GM23338 (cell line): ENCODE data around the gene BRD9. TPM values are rescaled to one million over a fixed set of nuclear protein-coding genes. Genes with fewer than 3 reads are reported as not detected.

ENCODE experiments used
- ATAC-seq: fragments of 200-7000 bp; cut with Tn5 transposase; 3 replicates; pipeline ENCODE4 v1.9.1; 2020
- DNase-seq: peaks from one replicate; pipeline ENCODE4 v3.0.0-alpha.2; 2015; ENCODE audit warnings: low spot score
- H2AFZ ChIP-seq: fragments of 200-600 bp; sonication (generic); 2 replicates; pipeline ENCODE4 v1.8.0; 2016; ENCODE audit warnings: antibody characterized with exemption, mild to moderate bottlenecking, moderate library complexity
- H3F3A ChIP-seq: fragments of 200-600 bp; sonication (generic); replicated peaks from 2 replicates; pipeline ENCODE4 v1.8.0; 2017; ENCODE audit warnings: antibody characterized with exemption, mixed run types, low read depth
- H3K27ac ChIP-seq: fragments of 200-600 bp; sonication (generic); 2 replicates; pipeline ENCODE4 v1.6.1; 2016; ENCODE audit warnings: low read depth
- H3K27me3 ChIP-seq: fragments of 200-600 bp; sonication (generic); 2 replicates; pipeline ENCODE4 v1.8.0; 2016; ENCODE audit warnings: mild to moderate bottlenecking, mixed run types, moderate library complexity; ENCODE audit not compliant: insufficient read depth
- H3K36me3 ChIP-seq: fragments of 200-600 bp; sonication (generic); 2 replicates; pipeline ENCODE4 v1.8.0; 2016; ENCODE audit warnings: mild to moderate bottlenecking; ENCODE audit not compliant: insufficient read depth
- H3K4me1 ChIP-seq: fragments of 200-600 bp; sonication (generic); 2 replicates; pipeline ENCODE4 v1.8.0; 2016; ENCODE audit warnings: mild to moderate bottlenecking, moderate library complexity; ENCODE audit not compliant: insufficient read depth
- H3K4me2 ChIP-seq: fragments of 200-600 bp; sonication (generic); 2 replicates; pipeline ENCODE4 v1.7.1; 2017; ENCODE audit warnings: mixed run types
- H3K4me3 ChIP-seq: fragments of 200-600 bp; sonication (generic); 2 replicates; pipeline ENCODE4 v1.6.1; 2016; ENCODE audit warnings: mixed run types
- H3K79me2 ChIP-seq: fragments of 200-600 bp; sonication (generic); replicated peaks from 2 replicates; pipeline ENCODE4 v1.8.0; 2017; ENCODE audit warnings: mild to moderate bottlenecking; ENCODE audit not compliant: insufficient read depth
- H3K9me2 ChIP-seq: fragments of 200-600 bp; sonication (generic); 2 replicates; pipeline ENCODE4 v1.8.0; 2017; ENCODE audit not compliant: insufficient read depth
- H4K20me1 ChIP-seq: fragments of 200-600 bp; sonication (generic); replicated peaks from 2 replicates; pipeline ENCODE4 v1.8.0; 2017; ENCODE audit warnings: mild to moderate bottlenecking; ENCODE audit not compliant: insufficient read depth
- H3K27ac Mint-ChIP-seq: 2 replicates; pipeline ENCODE4 v1.8.0; 2020; ENCODE audit warnings: inconsistent platforms, mild to moderate bottlenecking, moderate library complexity, mixed read lengths
- H3K27me3 Mint-ChIP-seq: 3 replicates; pipeline ENCODE4 v1.8.0; 2022; ENCODE audit warnings: low read depth, mild to moderate bottlenecking, moderate library complexity, mixed read lengths, inconsistent platforms; ENCODE audit not compliant: insufficient read depth, poor library complexity
- H3K36me3 Mint-ChIP-seq: 3 replicates; pipeline ENCODE4 v1.8.0; 2021; ENCODE audit warnings: low read depth, mild to moderate bottlenecking, inconsistent platforms, moderate library complexity, mixed read lengths
- H3K4me1 Mint-ChIP-seq: 3 replicates; pipeline ENCODE4 v1.8.0; 2020; ENCODE audit warnings: mild to moderate bottlenecking, inconsistent platforms, mixed read lengths
- H3K4me3 Mint-ChIP-seq: 3 replicates; pipeline ENCODE4 v1.8.0; 2021; ENCODE audit warnings: moderate library complexity, mild to moderate bottlenecking, inconsistent platforms, mixed read lengths
- H3K9me3 Mint-ChIP-seq: 3 replicates; pipeline ENCODE4 v1.8.0; 2020; ENCODE audit warnings: moderate library complexity, mild to moderate bottlenecking, inconsistent platforms, mixed read lengths
- CREB1 ChIP-seq: fragments of 250-450 bp; sonication (Bioruptor Pico); IDR thresholded peaks from 2 replicates; pipeline ENCODE4 v1.5.0; 2020; ENCODE audit warnings: low read depth, mild to moderate bottlenecking, moderate library complexity
- CTCF ChIP-seq, 2 experiments: fragments of 200-600 bp in 1 of 2; sonication (generic) in 1 of 2; conservative IDR thresholded peaks; 2 replicates each; pipeline versions ENCODE4 v1.5.1 to v1.6.1; 2016 to 2017; ENCODE audit warnings: antibody characterized with exemption in 2 of 2, low read depth in 2 of 2, mild to moderate bottlenecking in 2 of 2, moderate library complexity in 1 of 2
- EZH2 ChIP-seq: fragments of 200-600 bp; sonication (generic); IDR thresholded peaks from one replicate; pipeline ENCODE4 v1.8.0; 2017; ENCODE audit warnings: antibody characterized with exemption, mild to moderate bottlenecking, low read depth; ENCODE audit not compliant: unreplicated experiment
- EZH2phosphoT487 ChIP-seq: fragments of 200-600 bp; sonication (generic); IDR thresholded peaks from one replicate; pipeline ENCODE4 v1.8.1; 2018; ENCODE audit warnings: antibody characterized with exemption; ENCODE audit not compliant: unreplicated experiment
- JUNB ChIP-seq: IDR thresholded peaks from one replicate; pipeline ENCODE4 v1.6.1; 2016; ENCODE audit warnings: antibody characterized with exemption; ENCODE audit not compliant: unreplicated experiment
- NANOG ChIP-seq: IDR thresholded peaks from 2 replicates; pipeline ENCODE4 v1.6.1; 2016; ENCODE audit warnings: antibody characterized with exemption, borderline replicate concordance
- POLR2AphosphoS5 ChIP-seq: IDR thresholded peaks from 2 replicates; pipeline ENCODE4 v1.6.1; 2016; ENCODE audit warnings: antibody characterized with exemption, low read depth
- STAT1 ChIP-seq: IDR thresholded peaks from one replicate; pipeline ENCODE4 v1.6.1; 2016; ENCODE audit warnings: antibody characterized with exemption; ENCODE audit not compliant: unreplicated experiment
- ZNF331 ChIP-seq: fragments of 250-450 bp; sonication (Bioruptor Pico); IDR thresholded peaks from 2 replicates; pipeline ENCODE4 v1.5.0; 2020; ENCODE audit warnings: low read depth, mild to moderate bottlenecking, moderate library complexity
- polyA plus RNA-seq: library from polyadenylated mRNA; unstranded; fragments of >200 nt; fragmentation: Nextera tagmentation; extraction: Ambion mirVana; gene quantifications from 2 replicates; pipeline ENCODE4 v1.2.1, GENCODE V29; 2016
- total RNA-seq: library from RNA; depleted of rRNA; stranded (reverse); fragments of >200 nt; shearing (Covaris generic); gene quantifications from 2 replicates; pipeline ENCODE4 v1.2.3, GENCODE V29; 2014
- TF ChIP-seq, protein P1 (sequence below): fragments of 250-450 bp; sonication (Bioruptor Pico); IDR thresholded peaks from 2 replicates; pipeline ENCODE4 v1.5.0; 2020; ENCODE audit warnings: mild to moderate bottlenecking, moderate library complexity
- TF ChIP-seq, protein P2 (sequence below): IDR thresholded peaks from 2 replicates; pipeline ENCODE4 v1.6.1; 2016; ENCODE audit warnings: antibody characterized with exemption

The BRD9 gene
- total and polyA plus RNA-seq, 2 experiments from 2014 or later, result 32.9 to 54.7 TPM

DNA sequence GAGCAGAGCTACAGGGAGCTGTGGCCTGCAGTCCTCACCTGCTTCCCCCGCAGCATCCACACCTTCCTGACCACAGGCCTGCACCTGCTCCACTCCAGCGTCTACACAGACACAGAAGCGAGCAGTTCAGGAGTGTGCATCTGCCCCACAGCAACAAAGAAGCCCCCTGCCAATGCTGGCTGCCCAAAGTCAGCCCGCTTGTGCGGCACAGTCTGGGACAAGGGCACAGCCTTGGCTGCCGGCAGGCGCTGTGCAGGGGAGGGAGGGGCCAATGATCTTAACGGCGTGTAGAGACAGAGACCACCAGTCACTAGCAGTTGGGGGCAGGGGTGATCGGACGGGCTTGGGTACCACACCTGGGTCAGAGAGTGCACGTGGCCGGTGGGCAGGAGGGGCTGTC, 6.6 kb downstream of the BRD9 start:
- no peaks in the 10 kb centered on the region for H3K27me3 ChIP-seq
- DNase-seq (no peak), ATAC-seq (no peak)
- no peak overlapping the region for H3K4me2 ChIP-seq
- TF ChIP-seq CREB1 (CRISPR knock-in tag) (no peak), EZH2 (no peak), EZH2phosphoT487 (no peak), JUNB (no peak), STAT1 (no peak), CTCF (conservative IDR thresholded peaks at IDR 0.05; ENCODE audit: low read depth in 2 of 2) (no peak), POLR2AphosphoS5 (no peak), NANOG (no peak), ZNF331 (CRISPR knock-in tag) (no peak)
- TF ChIP-seq, protein P1, sequence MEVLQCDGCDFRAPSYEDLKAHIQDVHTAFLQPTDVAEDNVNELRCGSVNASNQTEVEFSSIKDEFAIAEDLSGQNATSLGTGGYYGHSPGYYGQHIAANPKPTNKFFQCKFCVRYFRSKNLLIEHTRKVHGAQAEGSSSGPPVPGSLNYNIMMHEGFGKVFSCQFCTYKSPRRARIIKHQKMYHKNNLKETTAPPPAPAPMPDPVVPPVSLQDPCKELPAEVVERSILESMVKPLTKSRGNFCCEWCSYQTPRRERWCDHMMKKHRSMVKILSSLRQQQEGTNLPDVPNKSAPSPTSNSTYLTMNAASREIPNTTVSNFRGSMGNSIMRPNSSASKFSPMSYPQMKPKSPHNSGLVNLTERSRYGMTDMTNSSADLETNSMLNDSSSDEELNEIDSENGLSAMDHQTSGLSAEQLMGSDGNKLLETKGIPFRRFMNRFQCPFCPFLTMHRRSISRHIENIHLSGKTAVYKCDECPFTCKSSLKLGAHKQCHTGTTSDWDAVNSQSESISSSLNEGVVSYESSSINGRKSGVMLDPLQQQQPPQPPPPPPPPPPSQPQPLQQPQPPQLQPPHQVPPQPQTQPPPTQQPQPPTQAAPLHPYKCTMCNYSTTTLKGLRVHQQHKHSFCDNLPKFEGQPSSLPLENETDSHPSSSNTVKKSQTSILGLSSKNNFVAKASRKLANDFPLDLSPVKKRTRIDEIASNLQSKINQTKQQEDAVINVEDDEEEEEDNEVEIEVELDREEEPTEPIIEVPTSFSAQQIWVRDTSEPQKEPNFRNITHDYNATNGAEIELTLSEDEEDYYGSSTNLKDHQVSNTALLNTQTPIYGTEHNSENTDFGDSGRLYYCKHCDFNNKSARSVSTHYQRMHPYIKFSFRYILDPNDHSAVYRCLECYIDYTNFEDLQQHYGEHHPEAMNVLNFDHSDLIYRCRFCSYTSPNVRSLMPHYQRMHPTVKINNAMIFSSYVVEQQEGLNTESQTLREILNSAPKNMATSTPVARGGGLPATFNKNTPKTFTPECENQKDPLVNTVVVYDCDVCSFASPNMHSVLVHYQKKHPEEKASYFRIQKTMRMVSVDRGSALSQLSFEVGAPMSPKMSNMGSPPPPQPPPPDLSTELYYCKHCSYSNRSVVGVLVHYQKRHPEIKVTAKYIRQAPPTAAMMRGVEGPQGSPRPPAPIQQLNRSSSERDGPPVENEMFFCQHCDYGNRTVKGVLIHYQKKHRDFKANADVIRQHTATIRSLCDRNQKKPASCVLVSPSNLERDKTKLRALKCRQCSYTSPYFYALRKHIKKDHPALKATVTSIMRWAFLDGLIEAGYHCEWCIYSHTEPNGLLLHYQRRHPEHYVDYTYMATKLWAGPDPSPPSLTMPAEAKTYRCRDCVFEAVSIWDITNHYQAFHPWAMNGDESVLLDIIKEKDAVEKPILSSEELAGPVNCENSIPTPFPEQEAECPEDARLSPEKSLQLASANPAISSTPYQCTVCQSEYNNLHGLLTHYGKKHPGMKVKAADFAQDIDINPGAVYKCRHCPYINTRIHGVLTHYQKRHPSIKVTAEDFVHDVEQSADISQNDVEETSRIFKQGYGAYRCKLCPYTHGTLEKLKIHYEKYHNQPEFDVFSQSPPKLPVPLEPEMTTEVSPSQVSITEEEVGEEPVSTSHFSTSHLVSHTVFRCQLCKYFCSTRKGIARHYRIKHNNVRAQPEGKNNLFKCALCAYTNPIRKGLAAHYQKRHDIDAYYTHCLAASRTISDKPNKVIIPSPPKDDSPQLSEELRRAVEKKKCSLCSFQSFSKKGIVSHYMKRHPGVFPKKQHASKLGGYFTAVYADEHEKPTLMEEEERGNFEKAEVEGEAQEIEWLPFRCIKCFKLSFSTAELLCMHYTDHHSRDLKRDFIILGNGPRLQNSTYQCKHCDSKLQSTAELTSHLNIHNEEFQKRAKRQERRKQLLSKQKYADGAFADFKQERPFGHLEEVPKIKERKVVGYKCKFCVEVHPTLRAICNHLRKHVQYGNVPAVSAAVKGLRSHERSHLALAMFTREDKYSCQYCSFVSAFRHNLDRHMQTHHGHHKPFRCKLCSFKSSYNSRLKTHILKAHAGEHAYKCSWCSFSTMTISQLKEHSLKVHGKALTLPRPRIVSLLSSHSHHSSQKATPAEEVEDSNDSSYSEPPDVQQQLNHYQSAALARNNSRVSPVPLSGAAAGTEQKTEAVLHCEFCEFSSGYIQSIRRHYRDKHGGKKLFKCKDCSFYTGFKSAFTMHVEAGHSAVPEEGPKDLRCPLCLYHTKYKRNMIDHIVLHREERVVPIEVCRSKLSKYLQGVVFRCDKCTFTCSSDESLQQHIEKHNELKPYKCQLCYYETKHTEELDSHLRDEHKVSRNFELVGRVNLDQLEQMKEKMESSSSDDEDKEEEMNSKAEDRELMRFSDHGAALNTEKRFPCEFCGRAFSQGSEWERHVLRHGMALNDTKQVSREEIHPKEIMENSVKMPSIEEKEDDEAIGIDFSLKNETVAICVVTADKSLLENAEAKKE (CRISPR knock-in tag), result no peak
- TF ChIP-seq, protein P2, sequence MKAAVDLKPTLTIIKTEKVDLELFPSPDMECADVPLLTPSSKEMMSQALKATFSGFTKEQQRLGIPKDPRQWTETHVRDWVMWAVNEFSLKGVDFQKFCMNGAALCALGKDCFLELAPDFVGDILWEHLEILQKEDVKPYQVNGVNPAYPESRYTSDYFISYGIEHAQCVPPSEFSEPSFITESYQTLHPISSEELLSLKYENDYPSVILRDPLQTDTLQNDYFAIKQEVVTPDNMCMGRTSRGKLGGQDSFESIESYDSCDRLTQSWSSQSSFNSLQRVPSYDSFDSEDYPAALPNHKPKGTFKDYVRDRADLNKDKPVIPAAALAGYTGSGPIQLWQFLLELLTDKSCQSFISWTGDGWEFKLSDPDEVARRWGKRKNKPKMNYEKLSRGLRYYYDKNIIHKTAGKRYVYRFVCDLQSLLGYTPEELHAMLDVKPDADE, result no peak
- peaks cover 11% of the 10 kb centered on the region; the same call in 1 of the 2 replicates for H3F3A ChIP-seq
- H2AFZ ChIP-seq, result no peak overlapping the region
- H4K20me1 ChIP-seq, result peaks cover 45% of the 10 kb centered on the region
- Mint-ChIP-seq H3K36me3 (peaks cover 100% of the 10 kb centered on the region), H3K4me1 (peaks cover 3% of the 10 kb centered on the region), H3K4me3 (no peak overlapping the region), H3K9me3 (peaks cover 6% of the 10 kb centered on the region), H3K27me3 (peaks cover 11% of the 10 kb centered on the region), H3K27ac (no peak overlapping the region)
- H3K4me3 ChIP-seq, result no peak overlapping the region
- H3K9me2 ChIP-seq, result no peaks in the 10 kb centered on the region
- H3K79me2 ChIP-seq, result peaks cover 88% of the 10 kb centered on the region
- peaks cover 61% of the 10 kb centered on the region for H3K36me3 ChIP-seq
- H3K4me1 ChIP-seq, result peaks cover 2% of the 10 kb centered on the region; the same call in 1 of the 2 replicates
- no peak overlapping the region for H3K27ac ChIP-seq
